ENCODE results near the gene FBXO21.

GRCh38 chr12:117092886-117093285, 97.4 kb downstream of the FBXO21 start:
- TF ChIP-seq CTCF (IDR thresholded peaks at IDR 0.05; ENCODE audit: low read length), result no peak
- no peak for TF ChIP-seq EZH2 (optimal IDR thresholded peaks at IDR 0.05; ENCODE audit: low read depth, low read length)

Measured in MM.1S (cell line).